ENCODE data around the gene MMP28. TPM values are rescaled to one million over a fixed set of nuclear protein-coding genes. Genes with fewer than 3 reads are reported as not detected.

Gene MMP28
- total RNA-seq, 4 donors from 2014 or later = 75.5 to 150 (median 116) TPM

GRCh38 chr17:35725058-35725457 lies 70.4 kb downstream of the MMP28 start:
- TF ChIP-seq POLR2A (IDR thresholded peaks at IDR 0.05; ENCODE audit: low read depth) (no peak), POLR2AphosphoS5 (IDR thresholded peaks at IDR 0.05) (no peak), EP300 (IDR thresholded peaks at IDR 0.05) (no peak), CTCF (IDR thresholded peaks at IDR 0.05) (no peak)
- 93% methylated on average over 4 of the region's 4 CpGs for WGBS
- intact Hi-C loops (cut with DNase I) = no loop called here

GRCh38 chr17:35723735-35724134 lies 71.7 kb downstream of the MMP28 start:
- DNase-seq (ENCODE audit: extremely low spot score) = no peak
- H3K4me1 ChIP-seq = peaks cover 21 to 60% (median 37%) of the 10 kb centered on the region in 4 donors
- no peak for TF ChIP-seq CTCF (IDR thresholded peaks at IDR 0.05)
- no peak for TF ChIP-seq POLR2AphosphoS5 (IDR thresholded peaks at IDR 0.05)
- TF ChIP-seq EP300 (IDR thresholded peaks at IDR 0.05) = no peak
- TF ChIP-seq POLR2A (IDR thresholded peaks at IDR 0.05; ENCODE audit: low read depth) = no peak
- H3K27ac ChIP-seq (replicated peaks in 1 of 4) = no peak overlapping the region
- H3K27me3 ChIP-seq = no peaks in the 10 kb centered on the region
- intact Hi-C loops (cut with DNase I) = no loop called here
- H3K36me3 ChIP-seq = peaks cover 19 to 91% (median 46%) of the 10 kb centered on the region in 4 donors
- no peak overlapping the region for H3K4me3 ChIP-seq
- 93% methylated on average over 2 of the region's 2 CpGs for WGBS
- H3K9me3 ChIP-seq = no peaks in the 10 kb centered on the region

More at GRCh38 chr17:35725058-35725457, 70.4 kb downstream of the MMP28 start:
- no peak for DNase-seq (ENCODE audit: extremely low spot score)
- no peaks in the 10 kb centered on the region for H3K27me3 ChIP-seq
- peaks cover 19 to 77% (median 40%) of the 10 kb centered on the region in 4 donors for H3K36me3 ChIP-seq
- H3K4me1 ChIP-seq = peaks cover 21 to 63% (median 46%) of the 10 kb centered on the region in 4 donors
- H3K9me3 ChIP-seq = no peaks in the 10 kb centered on the region
- H3K27ac ChIP-seq (replicated peaks in 1 of 4) = peak overlapping the region in 3 of 4 donors; percentile 66
- H3K4me3 ChIP-seq = no peak overlapping the region

- no peak overlapping the region for H3K4me3 ChIP-seq
- H3K4me1 ChIP-seq = peaks cover 46 to 82% (median 63%) of the 10 kb centered on the region in 4 donors
- H3K36me3 ChIP-seq = peaks cover 0 to 76% (median 19%) of the 10 kb centered on the region in 4 donors
- no peak for DNase-seq (ENCODE audit: extremely low spot score)
- 65% methylated on average over 2 of the region's 2 CpGs for WGBS
- peak overlapping the region; percentile 73 to 85 (median 80) for H3K27ac ChIP-seq (replicated peaks in 1 of 4)
- no peaks in the 10 kb centered on the region for H3K27me3 ChIP-seq
- no peaks in the 10 kb centered on the region for H3K9me3 ChIP-seq
- TF ChIP-seq CTCF (IDR thresholded peaks at IDR 0.05) (no peak), POLR2AphosphoS5 (IDR thresholded peaks at IDR 0.05) (no peak), EP300 (IDR thresholded peaks at IDR 0.05) (no peak), POLR2A (IDR thresholded peaks at IDR 0.05; ENCODE audit: low read depth) (no peak)
- intact Hi-C loops (cut with DNase I) = no loop called here
Observed at GRCh38 chr17:35717475-35717874, 78.0 kb downstream of the MMP28 start.

GRCh38 chr17:35716897-35717465 lies 78.5 kb downstream of the MMP28 start:
- WGBS = 61% methylated on average over 4 of the region's 4 CpGs
- Histone ChIP-seq H3K27ac (replicated peaks in 1 of 4) (peak overlapping the region; percentile 73 to 85 (median 80)), H3K36me3 (peaks cover 0 to 75% (median 21%) of the 10 kb centered on the region in 4 donors), H3K4me1 (peaks cover 51 to 86% (median 67%) of the 10 kb centered on the region in 4 donors), H3K9me3 (no peaks in the 10 kb centered on the region), H3K4me3 (no peak overlapping the region), H3K27me3 (no peaks in the 10 kb centered on the region)
- no peak for TF ChIP-seq CTCF (IDR thresholded peaks at IDR 0.05)
- TF ChIP-seq EP300 (IDR thresholded peaks at IDR 0.05) = peak; percentile 96
- TF ChIP-seq POLR2AphosphoS5 (IDR thresholded peaks at IDR 0.05) = peak; percentile 60 to 91
- intact Hi-C loops (cut with DNase I) = no loop called here
- DNase-seq (ENCODE audit: extremely low spot score) = no peak
